ENCODE data around the gene DGAT2L6. TPM values are rescaled to one million over a fixed set of nuclear protein-coding genes. Genes with fewer than 3 reads are reported as not detected.
A peak's percentile ranks its signal among the peaks of the same experiment; 100 is the strongest.

DGAT2L6 gene
- not detected for total RNA-seq

GRCh38 chrX:70176938-70177533 is at the start of gene DGAT2L6:
DGAT2L6 (plus strand) TSS chrX:70177483; CDS start chrX:70177583, 100 bp downstream.
- ChIA-PET POLR2A (no interaction called here), CTCF (no interaction called here)
- Mint-ChIP-seq H3K9me3 (no peaks in the 10 kb centered on the region), H3K4me1 (peaks cover 23% of the 10 kb centered on the region), H3K27me3 (no peaks in the 10 kb centered on the region), H3K36me3 (ENCODE audit: low read depth) (no peaks in the 10 kb centered on the region), H3K27ac (peak within 1 kb of the TSS; percentile 23), H3K4me3 (no peak within 1 kb of the TSS)
- no peak for DNase-seq

DNA sequence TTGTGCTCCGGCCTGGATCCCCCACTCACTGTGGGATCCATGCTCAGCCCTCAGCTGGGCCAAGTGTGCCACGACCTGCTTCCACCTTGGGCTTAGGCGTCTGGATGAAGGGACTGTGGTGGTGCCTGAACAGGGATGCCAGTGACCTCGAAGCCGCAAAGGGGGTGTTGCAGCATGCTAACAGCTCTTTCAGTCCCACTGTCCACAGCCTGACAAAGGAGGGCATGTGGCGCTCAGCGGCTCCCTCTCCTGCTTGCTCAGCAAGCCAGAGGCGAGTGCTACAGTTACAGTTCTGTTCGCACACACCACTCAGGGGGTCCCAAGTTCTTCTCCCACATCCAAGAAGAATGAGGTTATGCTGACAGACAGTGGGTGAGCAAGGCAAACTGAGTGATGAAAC is 49.2 kb upstream of the DGAT2L6 start:
- Mint-ChIP-seq H3K4me3 (no peak overlapping the region), H3K4me1 (peaks cover 15% of the 10 kb centered on the region), H3K36me3 (ENCODE audit: low read depth) (no peaks in the 10 kb centered on the region), H3K9me3 (no peaks in the 10 kb centered on the region), H3K27me3 (no peaks in the 10 kb centered on the region), H3K27ac (no peak overlapping the region)
- DNase-seq, result no peak
- CTCF ChIA-PET, result no interaction called here
- POLR2A ChIA-PET, result no interaction called here

DNA sequence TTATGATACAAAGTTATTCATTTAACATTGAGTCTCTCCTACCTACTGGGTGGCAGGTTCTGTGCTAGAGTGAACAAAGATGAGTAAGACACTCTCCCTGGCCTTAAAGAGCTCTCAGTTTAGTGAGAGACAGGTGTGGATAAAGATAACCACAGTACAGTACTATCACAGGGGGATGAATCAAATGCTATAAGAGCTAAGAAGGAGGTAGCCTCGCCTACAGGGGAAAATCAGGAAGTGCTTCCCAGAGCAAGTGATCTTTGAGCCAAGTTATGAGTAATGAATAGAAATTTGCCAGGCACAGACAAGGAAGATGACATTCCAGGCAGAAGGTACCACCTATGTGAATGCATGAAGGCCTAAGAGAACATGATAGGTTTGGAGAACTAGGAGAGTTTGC is 47.5 kb upstream of the DGAT2L6 start:
- ChIA-PET CTCF (no interaction called here), POLR2A (no interaction called here)
- Mint-ChIP-seq H3K4me3 (no peak overlapping the region), H3K4me1 (peaks cover 20% of the 10 kb centered on the region), H3K9me3 (no peaks in the 10 kb centered on the region), H3K27ac (no peak overlapping the region), H3K27me3 (no peaks in the 10 kb centered on the region), H3K36me3 (ENCODE audit: low read depth) (peaks cover 10% of the 10 kb centered on the region)
- DNase-seq, result no peak

DNA sequence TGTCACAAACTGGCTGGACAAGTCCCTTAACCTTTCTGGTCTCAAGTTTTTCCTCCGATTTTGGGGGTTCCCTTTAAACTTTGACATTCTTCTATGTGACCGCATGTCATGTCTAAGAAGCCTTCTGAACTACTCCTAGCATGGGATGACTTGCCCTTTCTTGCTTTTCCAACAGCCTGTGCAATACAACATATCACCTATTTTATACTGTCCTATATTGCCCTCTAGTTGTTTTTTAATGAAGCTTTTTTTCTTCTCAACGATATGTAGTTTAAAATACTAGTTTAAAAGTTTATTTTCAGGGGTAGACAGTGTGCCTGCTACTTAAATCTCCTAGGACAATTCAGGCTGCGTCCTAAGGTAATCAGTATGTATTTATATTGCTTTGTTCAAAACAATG is 45.1 kb upstream of the DGAT2L6 start:
- H3K27me3 Mint-ChIP-seq, result no peaks in the 10 kb centered on the region
- H3K4me3 Mint-ChIP-seq, result peak overlapping the region; percentile 31
- ChIA-PET POLR2A (interaction anchor here (0.8 kb wide), 1 partner anchor 16 kb away, joined by 4 read pairs; no protein-coding TSS in a partner anchor), CTCF (interaction anchor here (0.7 to 1.9 kb wide), 5 partner anchors 13 to 630 kb away, joined by 3 to 10 read pairs (median 6); partner anchors contain the start of genes KIF4A and PDZD11)
- H3K4me1 Mint-ChIP-seq, result peaks cover 34% of the 10 kb centered on the region
- DNase-seq, result no peak
- H3K9me3 Mint-ChIP-seq, result no peaks in the 10 kb centered on the region
- peaks cover 23% of the 10 kb centered on the region for H3K36me3 Mint-ChIP-seq (ENCODE audit: low read depth)
- no peak overlapping the region for H3K27ac Mint-ChIP-seq

GRCh38 chrX:70132877-70133302 is 44.4 kb upstream of the DGAT2L6 start:
- Mint-ChIP-seq H3K9me3 (no peaks in the 10 kb centered on the region), H3K36me3 (ENCODE audit: low read depth) (peaks cover 27% of the 10 kb centered on the region), H3K27ac (peak overlapping the region; percentile 88), H3K27me3 (no peaks in the 10 kb centered on the region), H3K4me3 (peak overlapping the region; percentile 99), H3K4me1 (peaks cover 34% of the 10 kb centered on the region)
- no peak for DNase-seq
- ChIA-PET POLR2A (interaction anchor here (0.8 to 1.7 kb wide), 6 partner anchors 16 to 1151 kb away, joined by 3 to 10 read pairs (median 4); partner anchors contain the start of genes KIF4A, NONO and PDZD11), CTCF (interaction anchor here (0.7 to 1.9 kb wide), 8 partner anchors 14 to 1304 kb away, joined by 3 to 10 read pairs (median 3); partner anchors contain the start of genes EFNB1, KIF4A and PDZD11)

DNA sequence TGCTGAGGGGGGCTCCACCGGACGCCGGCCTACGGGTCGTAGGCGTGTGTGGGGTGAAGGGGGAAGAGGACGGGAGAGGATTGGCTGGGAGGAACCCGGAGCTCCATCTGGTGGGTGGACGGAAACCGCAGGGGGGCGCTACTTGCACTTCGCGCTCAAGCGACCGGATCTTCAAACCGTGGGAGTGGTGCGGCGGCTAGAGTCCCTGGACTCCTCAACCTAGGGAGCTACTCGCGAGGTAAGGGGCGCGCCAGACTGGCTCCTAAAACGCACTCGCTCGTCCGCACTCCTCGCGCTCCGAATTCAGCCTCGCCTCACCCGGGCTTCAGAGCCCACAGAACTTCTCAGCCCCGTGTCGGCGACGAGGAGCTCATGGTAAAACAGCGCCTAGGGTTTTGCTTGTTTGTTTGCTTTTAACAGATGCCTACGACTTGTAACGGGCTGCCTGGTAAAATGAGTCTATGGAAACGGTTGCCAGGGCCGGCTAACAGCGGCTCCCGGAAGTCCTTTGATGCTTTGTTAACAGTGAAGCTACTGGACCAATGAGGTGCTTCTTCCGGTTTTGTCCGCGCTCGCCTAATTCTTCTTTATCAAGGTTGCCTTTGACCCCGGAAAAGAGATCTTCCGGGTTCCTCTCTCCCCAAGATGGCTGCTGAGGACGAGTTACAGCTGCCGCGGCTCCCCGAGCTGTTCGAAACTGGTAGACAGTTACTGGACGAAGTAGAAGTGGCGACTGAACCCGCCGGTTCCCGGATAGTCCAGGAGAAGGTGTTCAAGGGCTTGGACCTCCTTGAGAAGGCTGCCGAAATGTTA is 43.8 kb upstream of the DGAT2L6 start, which contains the start of gene IGBP1:
IGBP1 (plus strand) TSS at position 145 of the 813 bp plus-strand sequence; CDS start at position 646, 501 bp downstream.
- POLR2A ChIA-PET, result interaction anchor here (0.7 to 1.7 kb wide), 10 partner anchors 14 to 1401 kb away, joined by 3 to 10 read pairs (median 3); partner anchors contain the start of genes KIF4A, NONO, OGT and PDZD11
- peak; percentile 83 for DNase-seq
- no peaks in the 10 kb centered on the region for H3K9me3 Mint-ChIP-seq
- H3K4me3 Mint-ChIP-seq, result peak within 1 kb of the TSS; percentile 99
- H3K27me3 Mint-ChIP-seq, result no peaks in the 10 kb centered on the region
- peaks cover 32% of the 10 kb centered on the region for H3K4me1 Mint-ChIP-seq
- peaks cover 27% of the 10 kb centered on the region for H3K36me3 Mint-ChIP-seq (ENCODE audit: low read depth)
- peak within 1 kb of the TSS; percentile 88 for H3K27ac Mint-ChIP-seq
- CTCF ChIA-PET, result interaction anchor here (0.7 to 1.9 kb wide), 9 partner anchors 14 to 1305 kb away, joined by 3 to 10 read pairs (median 4); partner anchors contain the start of genes EFNB1, KIF4A and PDZD11

DNA sequence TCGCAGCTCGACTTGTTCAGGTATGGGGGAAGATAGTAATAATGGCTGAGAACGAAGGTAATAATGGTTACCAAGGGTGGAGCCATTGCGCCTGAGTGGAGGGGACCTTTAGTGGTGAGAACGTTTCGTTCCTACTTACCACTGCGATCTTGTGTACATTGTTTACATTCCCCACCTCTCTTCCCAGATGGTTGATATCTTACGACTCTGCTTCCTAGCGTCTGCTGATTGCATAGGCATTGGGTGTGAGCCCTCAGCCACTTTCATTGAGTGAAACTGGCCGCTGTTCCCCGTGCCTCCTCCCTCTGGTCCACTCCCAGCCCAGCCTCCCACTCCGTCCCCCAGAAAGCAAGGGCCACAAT is 43.2 kb upstream of the DGAT2L6 start:
- H3K27me3 Mint-ChIP-seq, result no peaks in the 10 kb centered on the region
- H3K9me3 Mint-ChIP-seq, result no peaks in the 10 kb centered on the region
- ChIA-PET CTCF (interaction anchor here (0.7 to 1.9 kb wide), 4 partner anchors 40 to 531 kb away, joined by 3 to 10 read pairs (median 4); partner anchors contain the start of genes KIF4A and PDZD11), POLR2A (interaction anchor here (0.8 to 1.7 kb wide), 8 partner anchors 13 to 1399 kb away, joined by 3 to 10 read pairs (median 4); partner anchors contain the start of genes KIF4A, OGT and PDZD11)
- peaks cover 27% of the 10 kb centered on the region for H3K36me3 Mint-ChIP-seq (ENCODE audit: low read depth)
- peak overlapping the region; percentile 99 for H3K4me3 Mint-ChIP-seq
- H3K27ac Mint-ChIP-seq, result peak overlapping the region; percentile 88
- H3K4me1 Mint-ChIP-seq, result peaks cover 28% of the 10 kb centered on the region
- DNase-seq, result no peak

- ChIA-PET CTCF (no interaction called here), POLR2A (no interaction called here)
- H3K4me1 Mint-ChIP-seq, result peaks cover 24% of the 10 kb centered on the region
- no peak overlapping the region for H3K27ac Mint-ChIP-seq
- no peaks in the 10 kb centered on the region for H3K27me3 Mint-ChIP-seq
- peaks cover 47% of the 10 kb centered on the region for H3K36me3 Mint-ChIP-seq (ENCODE audit: low read depth)
- no peaks in the 10 kb centered on the region for H3K9me3 Mint-ChIP-seq
- H3K4me3 Mint-ChIP-seq, result no peak overlapping the region
- DNase-seq, result no peak
Measured at GRCh38 chrX:70138622-70139021, 38.7 kb upstream of the DGAT2L6 start.

DNA sequence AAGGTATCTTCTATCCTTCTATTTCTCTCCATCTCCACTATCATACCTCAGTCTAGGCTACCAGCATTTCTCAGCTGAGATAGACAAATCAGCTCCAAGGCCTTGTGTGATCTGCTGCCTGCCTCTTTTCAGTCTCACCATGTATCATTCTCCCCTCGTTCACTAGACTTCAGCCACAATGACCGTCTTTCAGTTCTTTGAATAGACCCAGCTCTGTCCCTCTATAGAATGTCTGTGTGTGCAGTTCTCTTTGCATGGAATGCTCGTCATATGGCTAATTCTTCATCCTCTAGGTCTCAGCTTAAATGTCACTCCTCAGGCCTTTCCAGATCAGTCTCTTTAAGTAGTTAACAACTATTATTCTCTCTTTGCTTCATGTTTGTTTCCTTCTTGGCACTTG is 37.5 kb upstream of the DGAT2L6 start:
- DNase-seq, result no peak
- no peaks in the 10 kb centered on the region for H3K27me3 Mint-ChIP-seq

DNA sequence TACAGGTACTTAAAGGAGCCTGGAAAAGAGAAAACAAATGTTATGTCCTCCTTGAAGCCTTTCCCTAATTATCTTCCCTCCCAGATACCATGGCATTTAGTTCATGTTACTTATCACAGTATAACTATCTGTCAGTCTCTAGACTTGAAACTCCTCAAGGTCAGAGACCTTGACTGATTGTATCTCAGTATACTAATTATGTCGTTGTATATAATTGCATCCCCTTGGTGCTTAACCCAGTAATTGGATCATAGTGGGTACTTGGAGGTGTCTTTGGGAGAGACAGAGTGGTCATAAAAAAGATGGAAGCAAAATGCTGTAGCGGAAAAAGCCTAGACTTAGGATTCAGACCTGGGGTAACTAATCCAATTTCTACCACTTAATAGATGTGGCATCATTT is 35.9 kb upstream of the DGAT2L6 start:
- Mint-ChIP-seq H3K9me3 (no peaks in the 10 kb centered on the region), H3K36me3 (ENCODE audit: low read depth) (peaks cover 30% of the 10 kb centered on the region), H3K27me3 (no peaks in the 10 kb centered on the region), H3K4me3 (no peak overlapping the region), H3K4me1 (peaks cover 9% of the 10 kb centered on the region), H3K27ac (no peak overlapping the region)
- ChIA-PET CTCF (no interaction called here), POLR2A (no interaction called here)
- no peak for DNase-seq

More for the DNA sequence above, 37.5 kb upstream of the DGAT2L6 start:
- POLR2A ChIA-PET, result no interaction called here
- H3K27ac Mint-ChIP-seq, result no peak overlapping the region
- peaks cover 20% of the 10 kb centered on the region for H3K4me1 Mint-ChIP-seq
- H3K4me3 Mint-ChIP-seq, result no peak overlapping the region
- peaks cover 38% of the 10 kb centered on the region for H3K36me3 Mint-ChIP-seq (ENCODE audit: low read depth)
- CTCF ChIA-PET, result no interaction called here
- H3K9me3 Mint-ChIP-seq, result no peaks in the 10 kb centered on the region

- peaks cover 6% of the 10 kb centered on the region for H3K4me1 Mint-ChIP-seq
- POLR2A ChIA-PET, result no interaction called here
- H3K27me3 Mint-ChIP-seq, result no peaks in the 10 kb centered on the region
- CTCF ChIA-PET, result no interaction called here
- peaks cover 19% of the 10 kb centered on the region for H3K36me3 Mint-ChIP-seq (ENCODE audit: low read depth)
- H3K9me3 Mint-ChIP-seq, result no peaks in the 10 kb centered on the region
- H3K4me3 Mint-ChIP-seq, result no peak overlapping the region
- H3K27ac Mint-ChIP-seq, result no peak overlapping the region
- no peak for DNase-seq
Measured at GRCh38 chrX:70166601-70167590, 10.4 kb upstream of the DGAT2L6 start.

Measured in activated CD4-positive, alpha-beta memory T cell treated with anti-CD3 and anti-CD28 coated beads, Interleukin-2, amount 10 ng/mL, durations not matched to agents 7 days and 5 days (primary cell).